GM12878 (cell line): ENCODE data around the gene SLC38A2. TPM values are rescaled to one million over a fixed set of nuclear protein-coding genes. Genes with fewer than 3 reads are reported as not detected.

Source experiments
- ATAC-seq: fragments of 200-7000 bp; cut with Tn5 transposase; 3 replicates; pipeline ENCODE4 v1.9.1; 2020; ENCODE audit warnings: mild to moderate bottlenecking, moderate library complexity
- BruUV-seq: library from RNA; stranded (reverse); fragments of 400-500 nt; replicated peaks from 2 replicates; lab custom pipeline; 2021; lab: Mats Ljungman, UMichigan
- CTCF ChIA-PET: fragments of 300-600 bp; sonication (Branson Sonifier 250); formaldehyde crosslinking; extraction: SDS; loops from one replicate; lab custom pipeline; 2021; ENCODE audit warnings: inconsistent platforms; lab: Yijun Ruan, JAX
- POLR2A ChIA-PET: fragments of 350-600 bp; formaldehyde crosslinking; extraction: SDS; loops from one replicate; lab custom pipeline; 2021; ENCODE audit warnings: inconsistent platforms; lab: Charles Lee
- RAD21 ChIA-PET: fragments of 300-600 bp; sonication (Branson Sonifier 250); formaldehyde crosslinking; loops from one replicate; lab custom pipeline; 2023; ENCODE audit warnings: antibody characterized with exemption; ENCODE audit not compliant: unreplicated experiment; lab: Charles Lee
- SMC1A ChIA-PET: fragments of 300-600 bp; sonication (Branson Sonifier 250); formaldehyde crosslinking; loops from one replicate; lab custom pipeline; 2023; ENCODE audit not compliant: unreplicated experiment, uncharacterized antibody; lab: Charles Lee
- DNase-seq: peaks from one replicate; pipeline ENCODE4 v3.0.0-alpha.2; 2011; ENCODE audit warnings: low read depth, low spot score
- FAIRE-seq: peaks from 3 replicates; lab custom pipeline; 2011; peaks lifted over from hg19 to GRCh38; lab: Jason Lieb, UNC
- H2AFZ ChIP-seq: 2 replicates; pipeline ENCODE4 v1.6.0; 2011; ENCODE audit warnings: low read depth, low read length, control low read depth; ENCODE audit not compliant: control insufficient read depth
- H3K27ac ChIP-seq: 2 replicates; pipeline ENCODE4 v1.5.1; 2011; ENCODE audit warnings: control low read depth; ENCODE audit not compliant: control insufficient read depth, insufficient read depth
- H3K27me3 ChIP-seq, 2 experiments: replicated peaks in 1 of 2; 2 replicates each; pipeline versions ENCODE4 v1.6.0 to v1.6.1; 2011; ENCODE audit warnings: low read length in 1 of 2; ENCODE audit not compliant: control insufficient read depth in 2 of 2, insufficient read depth in 2 of 2
- H3K36me3 ChIP-seq, 2 experiments: 2 replicates each; pipeline ENCODE4 v1.5.1; 2011; ENCODE audit warnings: low read length in 1 of 2; ENCODE audit not compliant: control insufficient read depth in 2 of 2, insufficient read depth in 2 of 2
- H3K4me1 ChIP-seq: 2 replicates; pipeline ENCODE4 v1.6.1; 2011; ENCODE audit warnings: mild to moderate bottlenecking, low read length, moderate library complexity, mixed read lengths; ENCODE audit not compliant: control insufficient read depth, insufficient read depth
- H3K4me2 ChIP-seq: 2 replicates; pipeline ENCODE4 v1.6.0; 2011; ENCODE audit warnings: control low read depth; ENCODE audit not compliant: control insufficient read depth, insufficient read depth
- H3K4me3 ChIP-seq: fragments of 200-600 bp; sonication (generic); 2 replicates; pipeline ENCODE4 v1.5.1; 2016
- H3K79me2 ChIP-seq: 2 replicates; pipeline ENCODE4 v1.6.0; 2011; ENCODE audit warnings: low read length; ENCODE audit not compliant: control insufficient read depth, insufficient read depth
- H3K9ac ChIP-seq: 2 replicates; pipeline ENCODE4 v1.8.0; 2011; ENCODE audit warnings: low read length, control low read depth, mixed read lengths; ENCODE audit not compliant: control insufficient read depth, insufficient read depth
- H3K9me3 ChIP-seq: replicated peaks from 3 replicates; pipeline ENCODE4 v1.5.1; 2011; ENCODE audit warnings: mild to moderate bottlenecking, low read length; ENCODE audit not compliant: control insufficient read depth, insufficient read depth
- H4K20me1 ChIP-seq: 2 replicates; pipeline ENCODE4 v1.6.0; 2011; ENCODE audit not compliant: control insufficient read depth, insufficient read depth
- BHLHE40 ChIP-seq, 2 experiments: fragments of 450-650 bp in 1 of 2; IDR thresholded peaks; 2 replicates each; pipeline ENCODE4 v1.6.1; 2011 to 2017; ENCODE audit warnings: low read depth in 2 of 2, borderline replicate concordance in 1 of 2, improper control_type of control experiment in 1 of 2, low read length in 1 of 2, mild to moderate bottlenecking in 1 of 2
- BRCA1 ChIP-seq: IDR thresholded peaks from 2 replicates; pipeline ENCODE4 v1.6.1; 2011; ENCODE audit warnings: low read depth, low read length, improper control_type of control experiment
- DPF2 ChIP-seq: fragments of 450-650 bp; IDR thresholded peaks from 2 replicates; pipeline ENCODE4 v1.6.1; 2017; ENCODE audit warnings: mild to moderate bottlenecking
- EP300 ChIP-seq, 2 experiments: fragments of 150-350 bp in 1 of 2; IDR thresholded peaks; 2 replicates each; pipeline ENCODE4 v1.6.1; 2011 to 2012; ENCODE audit warnings: low read depth in 2 of 2, low read length in 2 of 2, borderline replicate concordance in 1 of 2, improper control_type of control experiment in 1 of 2, inconsistent platforms in 1 of 2; ENCODE audit not compliant: control insufficient read depth in 1 of 2
- FOS ChIP-seq: IDR thresholded peaks from 3 replicates; pipeline ENCODE4 v1.6.1; 2011; ENCODE audit warnings: borderline replicate concordance; ENCODE audit not compliant: insufficient read length; ENCODE audit errors: extremely low read depth
- JUND ChIP-seq: IDR thresholded peaks from 2 replicates; pipeline ENCODE4 v1.6.1; 2012; ENCODE audit warnings: low read depth, mild to moderate bottlenecking, low read length, improper control_type of control experiment, moderate library complexity
- KAT2A ChIP-seq: conservative IDR thresholded peaks from 2 replicates; pipeline ENCODE4 v1.6.1; 2011; ENCODE audit warnings: low read depth, low read length; ENCODE audit not compliant: control insufficient read depth
- KDM1A ChIP-seq: fragments of 200-600 bp; sonication (generic); IDR thresholded peaks from 2 replicates; pipeline ENCODE4 v1.6.1; 2016; ENCODE audit warnings: borderline replicate concordance
- MTA2 ChIP-seq: fragments of 450-650 bp; IDR thresholded peaks from 2 replicates; pipeline ENCODE4 v1.6.1; 2016; ENCODE audit warnings: low read depth, mild to moderate bottlenecking, moderate library complexity
- MXI1 ChIP-seq: fragments of 150-350 bp; IDR thresholded peaks from 2 replicates; pipeline ENCODE4 v1.6.1; 2011; ENCODE audit warnings: low read depth, mild to moderate bottlenecking, inconsistent platforms, low read length, improper control_type of control experiment
- YY1 ChIP-seq: IDR thresholded peaks from 2 replicates; pipeline ENCODE4 v1.6.1; 2011; ENCODE audit warnings: low read depth, mild to moderate bottlenecking, low read length
- ZSCAN29 ChIP-seq: fragments of 450-650 bp; IDR thresholded peaks from 2 replicates; pipeline ENCODE4 v1.6.1; 2017; ENCODE audit warnings: mild to moderate bottlenecking, moderate library complexity
- WGBS: methylation state at CpG from one replicate; pipeline ENCODE4 v1.1.6; 2016; ENCODE audit warnings: low lambda C conversion rate; ENCODE audit not compliant: insufficient replicate concordance, insufficient coverage; ENCODE audit errors: missing lambda C conversion rate; 5-methylcytosine and 5-hydroxymethylcytosine counted together
- in situ Hi-C: fragments of 300-500 bp; cut with MboI; formaldehyde crosslinking; loops from 9 replicates; pipeline ENCODE4 v1.14.3; 2018; ENCODE audit warnings: mixed read lengths
- intact Hi-C: fragments of 100-400 bp; cut with micrococcal nuclease; formaldehyde crosslinking; loops from one replicate; pipeline ENCODE4 v1.14.2; 2022; ENCODE audit not compliant: unreplicated experiment
- polyA plus RNA-seq, 11 experiments: library from polyadenylated mRNA; depleted of rRNA in 4 of 11; unstranded in 6 of 11; stranded (reverse) in 5 of 11; fragments of >200 nt; fragmentation: Nextera tagmentation in 4 of 11; fragmentation: Illumina TruSeq in 1 of 11; extraction: Ambion mirVana in 4 of 11; extraction: Trizol in 1 of 11; gene quantifications; 1 replicate in 1 of 11; 2 replicates in 10 of 11; pipeline versions ENCODE4 v1.2.1 to v1.2.3, GENCODE V29; 2011 to 2016; ENCODE audit warnings: inconsistent platforms in 2 of 11, missing spikeins in 2 of 11, low read depth in 1 of 11
- total RNA-seq, 4 experiments: library from RNA; depleted of rRNA in 3 of 4; stranded (reverse); fragments of >200 nt in 3 of 4; fragmentation: Illumina TruSeq in 1 of 4; extraction: Trizol in 1 of 4; gene quantifications; 2 replicates each; pipeline versions ENCODE4 v1.2.1 to v1.2.3, GENCODE V29; 2013 to 2021
- TF ChIP-seq, protein P1 (sequence below): IDR thresholded peaks from 2 replicates; pipeline ENCODE4 v1.6.1; 2012; ENCODE audit warnings: low read length, inconsistent platforms
- TF ChIP-seq, protein P2 (sequence below): fragments of 450-650 bp; IDR thresholded peaks from 2 replicates; pipeline ENCODE4 v1.6.1; 2017; ENCODE audit warnings: antibody characterized with exemption, mild to moderate bottlenecking, moderate library complexity
- TF ChIP-seq, protein P3 (sequence below): IDR thresholded peaks from 2 replicates; pipeline ENCODE4 v1.6.1; 2011; ENCODE audit warnings: borderline replicate concordance, low read depth, mild to moderate bottlenecking, moderate library complexity, low read length; ENCODE audit not compliant: insufficient read depth, poor library complexity, severe bottlenecking
- TF ChIP-seq, protein P4 (sequence below): IDR thresholded peaks from 2 replicates; pipeline ENCODE4 v1.6.1; 2011; ENCODE audit warnings: low read depth, mild to moderate bottlenecking, low read length, moderate library complexity, borderline replicate concordance; ENCODE audit errors: extremely low read depth

SLC38A2 gene
- total and polyA plus RNA-seq, 10 of the 15 experiments (the other 5 are each of a cell fraction or from before 2014, with no cell fraction given), result 36.2 to 118 (median 79.8) TPM

DNA sequence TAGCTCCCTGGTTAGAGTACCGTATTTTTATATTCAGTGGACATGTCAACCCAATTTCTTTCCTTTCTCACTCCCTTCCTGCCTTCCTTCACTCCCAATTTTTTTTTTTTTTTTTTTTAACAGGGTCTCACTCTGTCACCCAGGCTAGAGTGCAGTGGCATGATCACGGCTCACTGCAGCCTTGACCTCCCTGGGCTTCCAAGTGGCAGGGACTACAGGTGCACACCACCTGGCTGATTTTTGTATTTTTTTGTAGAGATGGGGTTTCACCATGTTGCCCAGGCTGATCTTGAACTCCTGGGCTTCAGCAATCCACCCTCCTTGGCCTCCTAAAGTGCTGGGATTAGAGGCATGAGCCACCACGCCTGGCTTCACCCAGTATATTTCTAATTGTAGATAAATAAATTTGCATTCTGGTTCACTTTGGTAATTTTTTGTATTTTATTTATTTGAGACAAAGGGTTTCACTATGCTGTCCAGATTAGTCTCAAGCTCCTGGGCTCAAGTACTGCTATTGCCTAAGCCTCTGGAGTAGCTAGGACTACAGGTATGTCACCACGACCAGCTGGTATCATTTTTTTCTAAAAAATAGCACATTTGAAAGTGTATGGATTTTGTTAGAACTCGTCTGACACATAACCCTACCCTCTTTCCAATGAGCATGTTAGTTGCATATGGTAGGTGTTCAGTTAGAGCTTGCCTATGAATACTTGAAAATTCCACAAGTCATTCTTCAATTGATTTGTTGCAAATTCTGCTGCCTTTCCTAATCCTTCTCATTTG, 15.7 kb downstream of the SLC38A2 start:
- H3K79me2 ChIP-seq, result no peaks in the 10 kb centered on the region
- no peaks in the 10 kb centered on the region for H3K9me3 ChIP-seq
- FAIRE-seq, result no peak
- ChIA-PET SMC1A (interaction anchor here (1.2 to 3.0 kb wide), 9 partner anchors 8 to 300 kb away, joined by 3 to 23 read pairs (median 5); no protein-coding TSS in a partner anchor), CTCF (interaction anchor here (0.5 to 2.8 kb wide), 10 partner anchors 8 to 826 kb away, joined by 3 to 8 read pairs (median 3); no protein-coding TSS in a partner anchor), POLR2A (interaction anchor here (0.7 to 0.8 kb wide), 2 partner anchors 76 to 93 kb away, joined by 4 to 7 read pairs; no protein-coding TSS in a partner anchor), RAD21 (interaction anchor here (0.8 to 1.4 kb wide), 5 partner anchors 9 to 318 kb away, joined by 3 to 4 read pairs (median 3); no protein-coding TSS in a partner anchor)
- WGBS, result 48% methylated on average over 5 of the region's 5 CpGs
- peaks cover 11% of the 10 kb centered on the region for H3K4me1 ChIP-seq
- ATAC-seq, result peak; percentile 12
- intact Hi-C loops, result no loop called here
- DNase-seq, result no peak
- H3K9ac ChIP-seq, result no peak overlapping the region
- H4K20me1 ChIP-seq, result no peaks in the 10 kb centered on the region
- H3K36me3 ChIP-seq, result peaks cover 4 to 21% of the 10 kb centered on the region in 2 experiments
- no peak overlapping the region for H3K4me3 ChIP-seq
- H3K27ac ChIP-seq, result no peak overlapping the region
- H3K27me3 ChIP-seq, result no peaks in the 10 kb centered on the region
- no peak overlapping the region for H3K4me2 ChIP-seq
- in situ Hi-C loops, result no loop called here
- no peak overlapping the region for H2AFZ ChIP-seq
- BruUV-seq, result no TSS peak
- TF ChIP-seq DPF2 (no peak), ZSCAN29 (no peak), YY1 (no peak), BRCA1 (no peak), BHLHE40 (IDR thresholded peaks at IDR 0.05; ENCODE audit: borderline replicate concordance in 1 of 2, low read depth in 2 of 2, low read length in 1 of 2) (no peak), JUND (no peak), EP300 (IDR thresholded peaks at IDR 0.05; ENCODE audit: borderline replicate concordance in 1 of 2, control insufficient read depth in 1 of 2, low read depth in 2 of 2, low read length in 2 of 2) (no peak), MXI1 (no peak), FOS (no peak), KDM1A (no peak), KAT2A (no peak), MTA2 (no peak)
- TF ChIP-seq, protein P1, sequence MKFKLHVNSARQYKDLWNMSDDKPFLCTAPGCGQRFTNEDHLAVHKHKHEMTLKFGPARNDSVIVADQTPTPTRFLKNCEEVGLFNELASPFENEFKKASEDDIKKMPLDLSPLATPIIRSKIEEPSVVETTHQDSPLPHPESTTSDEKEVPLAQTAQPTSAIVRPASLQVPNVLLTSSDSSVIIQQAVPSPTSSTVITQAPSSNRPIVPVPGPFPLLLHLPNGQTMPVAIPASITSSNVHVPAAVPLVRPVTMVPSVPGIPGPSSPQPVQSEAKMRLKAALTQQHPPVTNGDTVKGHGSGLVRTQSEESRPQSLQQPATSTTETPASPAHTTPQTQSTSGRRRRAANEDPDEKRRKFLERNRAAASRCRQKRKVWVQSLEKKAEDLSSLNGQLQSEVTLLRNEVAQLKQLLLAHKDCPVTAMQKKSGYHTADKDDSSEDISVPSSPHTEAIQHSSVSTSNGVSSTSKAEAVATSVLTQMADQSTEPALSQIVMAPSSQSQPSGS, result no peak
- TF ChIP-seq, protein P2, sequence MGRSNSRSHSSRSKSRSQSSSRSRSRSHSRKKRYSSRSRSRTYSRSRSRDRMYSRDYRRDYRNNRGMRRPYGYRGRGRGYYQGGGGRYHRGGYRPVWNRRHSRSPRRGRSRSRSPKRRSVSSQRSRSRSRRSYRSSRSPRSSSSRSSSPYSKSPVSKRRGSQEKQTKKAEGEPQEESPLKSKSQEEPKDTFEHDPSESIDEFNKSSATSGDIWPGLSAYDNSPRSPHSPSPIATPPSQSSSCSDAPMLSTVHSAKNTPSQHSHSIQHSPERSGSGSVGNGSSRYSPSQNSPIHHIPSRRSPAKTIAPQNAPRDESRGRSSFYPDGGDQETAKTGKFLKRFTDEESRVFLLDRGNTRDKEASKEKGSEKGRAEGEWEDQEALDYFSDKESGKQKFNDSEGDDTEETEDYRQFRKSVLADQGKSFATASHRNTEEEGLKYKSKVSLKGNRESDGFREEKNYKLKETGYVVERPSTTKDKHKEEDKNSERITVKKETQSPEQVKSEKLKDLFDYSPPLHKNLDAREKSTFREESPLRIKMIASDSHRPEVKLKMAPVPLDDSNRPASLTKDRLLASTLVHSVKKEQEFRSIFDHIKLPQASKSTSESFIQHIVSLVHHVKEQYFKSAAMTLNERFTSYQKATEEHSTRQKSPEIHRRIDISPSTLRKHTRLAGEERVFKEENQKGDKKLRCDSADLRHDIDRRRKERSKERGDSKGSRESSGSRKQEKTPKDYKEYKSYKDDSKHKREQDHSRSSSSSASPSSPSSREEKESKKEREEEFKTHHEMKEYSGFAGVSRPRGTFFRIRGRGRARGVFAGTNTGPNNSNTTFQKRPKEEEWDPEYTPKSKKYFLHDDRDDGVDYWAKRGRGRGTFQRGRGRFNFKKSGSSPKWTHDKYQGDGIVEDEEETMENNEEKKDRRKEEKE, result no peak
- TF ChIP-seq, protein P3, sequence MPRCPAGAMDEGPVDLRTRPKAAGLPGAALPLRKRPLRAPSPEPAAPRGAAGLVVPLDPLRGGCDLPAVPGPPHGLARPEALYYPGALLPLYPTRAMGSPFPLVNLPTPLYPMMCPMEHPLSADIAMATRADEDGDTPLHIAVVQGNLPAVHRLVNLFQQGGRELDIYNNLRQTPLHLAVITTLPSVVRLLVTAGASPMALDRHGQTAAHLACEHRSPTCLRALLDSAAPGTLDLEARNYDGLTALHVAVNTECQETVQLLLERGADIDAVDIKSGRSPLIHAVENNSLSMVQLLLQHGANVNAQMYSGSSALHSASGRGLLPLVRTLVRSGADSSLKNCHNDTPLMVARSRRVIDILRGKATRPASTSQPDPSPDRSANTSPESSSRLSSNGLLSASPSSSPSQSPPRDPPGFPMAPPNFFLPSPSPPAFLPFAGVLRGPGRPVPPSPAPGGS, result no peak
- TF ChIP-seq, protein P4, sequence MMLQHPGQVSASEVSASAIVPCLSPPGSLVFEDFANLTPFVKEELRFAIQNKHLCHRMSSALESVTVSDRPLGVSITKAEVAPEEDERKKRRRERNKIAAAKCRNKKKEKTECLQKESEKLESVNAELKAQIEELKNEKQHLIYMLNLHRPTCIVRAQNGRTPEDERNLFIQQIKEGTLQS, result no peak
